SK-N-SH treated with all-trans-retinoic acid at 6 μM for 48 hours (cell line): ENCODE data around the gene RPP21.
A peak's percentile ranks its signal among the peaks of the same experiment; 100 is the strongest.

Source experiments
- ATAC-seq: fragments of 200-7000 bp; cut with Tn5 transposase; 3 replicates; pipeline ENCODE4 v1.9.1; 2020; ENCODE audit warnings: mild to moderate bottlenecking, moderate library complexity
- ARNTL ChIP-seq: fragments of 450-650 bp; formaldehyde crosslinking; IDR thresholded peaks from 2 replicates; pipeline ENCODE4 v1.5.0; 2020; ENCODE audit warnings: low read depth, mild to moderate bottlenecking, moderate library complexity, borderline replicate concordance
- BACH2 ChIP-seq: fragments of 250-450 bp; sonication (Bioruptor Pico); IDR thresholded peaks from 2 replicates; pipeline ENCODE4 v1.9.0; 2021; ENCODE audit warnings: mild to moderate bottlenecking, borderline replicate concordance
- CSDC2 ChIP-seq: fragments of 250-450 bp; sonication (Bioruptor Pico); IDR thresholded peaks from 2 replicates; pipeline ENCODE4 v1.5.0; 2020; ENCODE audit warnings: mild to moderate bottlenecking, moderate library complexity
- CSRNP3 ChIP-seq: fragments of 250-450 bp; sonication (Bioruptor Pico); IDR thresholded peaks from 2 replicates; pipeline ENCODE4 v1.5.1; 2021; ENCODE audit warnings: mild to moderate bottlenecking, moderate library complexity
- ESRRG ChIP-seq: fragments of 250-450 bp; sonication (Bioruptor Pico); IDR thresholded peaks from 2 replicates; pipeline ENCODE4 v1.6.1; 2021; ENCODE audit warnings: mild to moderate bottlenecking
- GLIS3 ChIP-seq: fragments of 250-450 bp; sonication (Bioruptor Pico); IDR thresholded peaks from 2 replicates; pipeline ENCODE4 v1.5.0; 2020; ENCODE audit warnings: mild to moderate bottlenecking, moderate library complexity
- ISL1 ChIP-seq: fragments of 250-450 bp; sonication (Bioruptor Pico); IDR thresholded peaks from 2 replicates; pipeline ENCODE4 v2.1.2; 2022; ENCODE audit warnings: mild to moderate bottlenecking, moderate library complexity
- OSR1 ChIP-seq: fragments of 250-450 bp; sonication (Bioruptor Pico); IDR thresholded peaks from 2 replicates; pipeline ENCODE4 v1.8.0; 2022; ENCODE audit warnings: moderate library complexity, mild to moderate bottlenecking, inconsistent platforms
- PATZ1 ChIP-seq: fragments of 250-450 bp; sonication (Bioruptor Pico); IDR thresholded peaks from 2 replicates; pipeline ENCODE4 v1.8.0; 2020; ENCODE audit warnings: mild to moderate bottlenecking, moderate library complexity, borderline replicate concordance
- POU6F1 ChIP-seq: fragments of 250-450 bp; sonication (Bioruptor Pico); IDR thresholded peaks from 2 replicates; pipeline ENCODE4 v1.8.0; 2021; ENCODE audit warnings: low read depth, mild to moderate bottlenecking, moderate library complexity, borderline replicate concordance
- PPARA ChIP-seq: fragments of 250-450 bp; sonication (Bioruptor Pico); IDR thresholded peaks from 2 replicates; pipeline ENCODE4 v1.5.0; 2020; ENCODE audit warnings: mild to moderate bottlenecking, borderline replicate concordance
- RARB ChIP-seq: fragments of 250-450 bp; sonication (Bioruptor Pico); IDR thresholded peaks from 2 replicates; pipeline ENCODE4 v1.8.0; 2021; ENCODE audit warnings: mild to moderate bottlenecking, moderate library complexity
- SNAI2 ChIP-seq: fragments of 250-450 bp; sonication (Bioruptor Pico); IDR thresholded peaks from 2 replicates; pipeline ENCODE4 v1.5.0; 2020; ENCODE audit warnings: mild to moderate bottlenecking, moderate library complexity
- TCF4 ChIP-seq: fragments of 250-450 bp; sonication (Bioruptor Pico); IDR thresholded peaks from 2 replicates; pipeline ENCODE4 v1.8.0; 2021; ENCODE audit warnings: mild to moderate bottlenecking, moderate library complexity, borderline replicate concordance
- TOX ChIP-seq: fragments of 250-450 bp; sonication (Bioruptor Pico); IDR thresholded peaks from 2 replicates; pipeline ENCODE4 v1.8.0; 2021; ENCODE audit warnings: mild to moderate bottlenecking, moderate library complexity, borderline replicate concordance
- TSHZ2 ChIP-seq: fragments of 250-450 bp; sonication (Bioruptor Pico); IDR thresholded peaks from 2 replicates; pipeline ENCODE4 v1.5.0; 2020; ENCODE audit warnings: mild to moderate bottlenecking, moderate library complexity
- ZC3H10 ChIP-seq: fragments of 250-450 bp; sonication (Bioruptor Pico); IDR thresholded peaks from 2 replicates; pipeline ENCODE4 v1.5.1; 2021; ENCODE audit warnings: mild to moderate bottlenecking, moderate library complexity
- ZFP3 ChIP-seq: fragments of 250-450 bp; sonication (Bioruptor Pico); IDR thresholded peaks from 2 replicates; pipeline ENCODE4 v1.5.0; 2020; ENCODE audit warnings: mild to moderate bottlenecking, moderate library complexity
- ZFP30 ChIP-seq: fragments of 450-650 bp; formaldehyde crosslinking; IDR thresholded peaks from 2 replicates; pipeline ENCODE4 v1.5.0; 2022; ENCODE audit warnings: mild to moderate bottlenecking, moderate library complexity
- ZNF565 ChIP-seq: fragments of 450-650 bp; formaldehyde crosslinking; conservative IDR thresholded peaks from 2 replicates; pipeline ENCODE4 v1.5.0; 2020; ENCODE audit warnings: low read depth, mild to moderate bottlenecking, moderate library complexity
- ZNF70 ChIP-seq: fragments of 450-650 bp; formaldehyde crosslinking; IDR thresholded peaks from 2 replicates; pipeline ENCODE4 v1.5.0; 2020; ENCODE audit warnings: mild to moderate bottlenecking, moderate library complexity

RPP21 gene

GRCh38 chr6:30359276-30359675 lies 14.3 kb downstream of the RPP21 start (continued):
- TF ChIP-seq OSR1 (CRISPR knock-in tag) (no peak), TSHZ2 (no peak), ISL1 (no peak), PATZ1 (no peak), ZC3H10 (CRISPR knock-in tag) (no peak), ZFP3 (no peak), ZNF565 (CRISPR knock-in tag) (no peak)
- TF ChIP-seq, all 23 proteins: peak for 0

GRCh38 chr6:30360139-30360538 lies 15.2 kb downstream of the RPP21 start:
- peak; percentile 30; the same call in 1 of the 3 replicates for ATAC-seq
- no peak for TF ChIP-seq ESRRG
- no peak for TF ChIP-seq POU6F1 (CRISPR knock-in tag)
- no peak for TF ChIP-seq SNAI2 (CRISPR knock-in tag)
- no peak for TF ChIP-seq ZNF70
- no peak for TF ChIP-seq TSHZ2
- no peak for TF ChIP-seq TCF4 (CRISPR knock-in tag)
- no peak for TF ChIP-seq BACH2 (CRISPR knock-in tag)
- TF ChIP-seq PPARA (CRISPR knock-in tag) = no peak
- TF ChIP-seq RARB = no peak

GRCh38 chr6:30361661-30362060 lies 16.7 kb downstream of the RPP21 start:
- no peak for ATAC-seq
- TF ChIP-seq BACH2 (CRISPR knock-in tag) (no peak), ZFP3 (no peak), TOX (no peak), ZC3H10 (CRISPR knock-in tag) (no peak), ZFP30 (no peak), GLIS3 (CRISPR knock-in tag) (no peak), CSDC2 (CRISPR knock-in tag) (no peak), TCF4 (CRISPR knock-in tag) (no peak), TSHZ2 (no peak), ESRRG (no peak), ISL1 (no peak), PPARA (CRISPR knock-in tag) (no peak), ARNTL (CRISPR knock-in tag) (no peak), CSRNP3 (CRISPR knock-in tag) (no peak), RARB (no peak)
